GM18867 (cell line): ENCODE measurements around the gene BRCA2.

Experiments
- ATAC-seq: cut with Tn5 transposase; IDR thresholded peaks from one replicate; pipeline ENCODE4 v1.9.1; 2021; ENCODE audit warnings: mild to moderate bottlenecking, moderate library complexity; ENCODE audit not compliant: unreplicated experiment

The BRCA2 gene

DNA sequence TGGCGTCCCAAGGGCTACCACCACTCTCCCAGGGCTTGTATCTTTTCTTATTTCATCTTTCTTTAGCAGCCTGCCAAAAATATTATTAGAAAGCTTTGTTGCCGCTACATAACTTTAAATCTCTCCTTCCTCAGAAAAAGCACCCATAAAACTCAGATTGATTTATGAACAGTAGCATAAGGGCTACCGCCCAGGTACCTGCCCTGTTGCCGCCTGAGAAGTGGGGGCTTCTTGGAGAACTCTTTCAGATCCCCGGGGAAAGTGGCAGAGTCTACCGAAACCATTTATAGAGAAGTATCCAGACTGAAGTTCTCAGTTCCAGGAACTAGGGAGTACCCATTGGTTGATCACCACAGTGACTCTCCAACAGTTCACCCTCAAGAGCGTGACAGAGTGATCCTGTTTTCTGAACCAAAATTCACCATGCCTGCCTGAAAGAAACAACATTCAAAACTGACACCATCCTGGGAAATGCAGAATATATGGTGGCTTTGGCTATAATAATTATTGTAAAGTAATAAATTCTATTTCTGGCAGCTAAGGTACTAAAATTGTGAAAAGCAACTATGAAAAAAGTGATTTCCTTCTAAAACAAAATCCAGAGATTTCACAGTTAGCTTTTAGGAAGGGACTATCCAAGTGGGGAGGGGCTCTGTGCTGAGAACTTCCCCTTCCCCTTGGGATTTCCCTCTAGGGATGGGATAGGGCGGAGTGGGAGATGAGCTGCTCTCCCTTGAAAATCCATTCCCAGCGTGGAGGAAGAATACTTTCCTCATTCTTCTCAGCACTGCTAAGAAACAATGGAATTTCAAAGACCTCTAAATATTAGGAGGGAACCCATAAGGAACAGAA is 113.5 kb downstream of the BRCA2 start:
- ATAC-seq, result no peak

DNA sequence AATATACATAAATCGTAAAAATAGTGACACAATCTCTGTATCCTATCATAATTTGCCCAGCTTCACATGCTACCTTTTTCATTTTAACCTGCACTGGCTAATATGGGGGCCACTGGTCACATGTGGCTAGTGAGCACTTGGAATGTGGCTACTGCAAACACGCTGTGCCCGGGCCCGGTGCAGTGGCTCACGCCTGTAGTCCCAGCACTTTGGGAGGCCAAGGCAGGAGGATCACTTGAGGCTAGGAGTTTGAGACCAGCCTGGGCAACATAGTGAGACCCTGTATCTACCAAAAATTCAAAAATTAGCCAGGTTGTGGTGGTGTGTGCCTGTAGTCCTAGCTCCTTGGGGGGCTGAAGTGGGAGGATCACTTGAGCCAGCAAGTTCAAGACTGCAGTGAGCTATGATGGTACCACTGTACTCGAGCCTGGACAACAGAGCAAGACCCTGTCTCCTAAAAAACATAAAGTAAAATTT is 114.2 kb downstream of the BRCA2 start:
- ATAC-seq, result no peak

DNA sequence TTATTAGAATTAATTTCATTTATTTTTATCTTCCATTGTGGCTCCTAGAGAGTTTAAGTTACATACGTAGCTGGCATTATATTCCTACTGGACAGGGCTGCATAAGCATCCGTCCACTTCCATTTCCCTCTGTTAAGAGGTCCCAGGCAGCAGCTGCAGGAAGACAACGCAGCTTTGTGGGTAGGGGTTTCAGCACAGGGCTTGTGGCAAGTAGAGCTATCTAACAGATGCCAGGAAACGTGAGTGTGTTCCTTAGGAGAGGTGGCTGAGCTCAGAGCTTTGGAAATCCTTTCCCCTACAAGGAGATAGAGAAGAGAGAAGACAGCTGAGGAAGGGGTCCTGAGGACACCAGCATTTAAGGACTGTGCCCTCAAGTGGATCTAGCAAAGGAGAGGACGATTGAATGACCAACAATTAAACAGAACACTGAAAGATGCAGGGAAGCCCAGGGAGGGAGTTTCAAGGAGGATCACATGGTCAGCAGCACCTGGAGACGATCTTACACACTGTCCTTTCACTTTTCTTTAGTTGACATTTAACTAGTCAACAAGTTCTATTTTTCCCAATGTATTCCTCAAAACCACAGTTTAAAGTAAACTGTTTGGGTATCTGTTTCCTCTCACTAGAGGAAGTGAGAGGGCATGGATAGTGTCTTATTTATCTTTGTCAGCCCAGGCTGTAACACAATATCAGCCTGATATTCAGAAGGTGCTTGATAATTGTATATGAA is 114.9 kb downstream of the BRCA2 start:
- ATAC-seq, result no peak

DNA sequence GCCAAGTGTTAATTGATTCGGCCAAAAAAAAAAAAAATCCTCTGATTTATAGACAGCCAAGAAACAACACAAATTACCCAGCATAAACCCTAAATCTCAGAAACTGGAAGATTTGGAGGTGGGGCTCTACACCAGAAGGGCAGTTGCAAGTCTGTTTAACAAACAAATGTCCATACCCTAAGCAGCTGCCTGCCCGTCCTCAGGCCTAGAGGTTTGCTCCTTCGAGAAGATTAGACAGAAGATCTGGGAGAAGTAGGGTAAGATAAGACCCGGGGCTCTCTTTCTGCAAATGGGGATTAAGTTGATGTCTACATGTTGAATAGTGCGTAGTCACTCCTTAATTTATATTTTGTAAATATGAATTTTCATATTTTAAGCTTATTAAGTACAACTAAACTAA is 116.1 kb downstream of the BRCA2 start:
- no peak for ATAC-seq

DNA sequence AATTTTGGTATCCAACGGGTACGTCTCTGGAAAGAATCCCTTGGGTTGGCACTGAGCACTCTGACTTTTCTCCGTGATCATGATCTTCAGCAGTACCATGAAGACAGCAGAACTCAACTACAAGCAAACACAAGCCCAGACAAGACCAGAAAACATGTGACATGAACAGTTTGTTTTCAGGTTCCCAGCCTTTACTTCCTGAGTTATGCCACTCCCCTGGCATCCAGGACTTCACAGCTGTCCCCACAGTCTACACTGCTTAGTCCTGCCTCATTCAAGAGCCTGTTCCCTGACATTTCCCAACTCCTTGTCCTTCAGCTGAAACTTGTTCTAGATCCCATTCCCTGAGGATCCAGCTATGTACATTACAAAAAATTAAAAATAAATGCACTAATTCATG is 117.5 kb downstream of the BRCA2 start:
- ATAC-seq, result no peak

DNA sequence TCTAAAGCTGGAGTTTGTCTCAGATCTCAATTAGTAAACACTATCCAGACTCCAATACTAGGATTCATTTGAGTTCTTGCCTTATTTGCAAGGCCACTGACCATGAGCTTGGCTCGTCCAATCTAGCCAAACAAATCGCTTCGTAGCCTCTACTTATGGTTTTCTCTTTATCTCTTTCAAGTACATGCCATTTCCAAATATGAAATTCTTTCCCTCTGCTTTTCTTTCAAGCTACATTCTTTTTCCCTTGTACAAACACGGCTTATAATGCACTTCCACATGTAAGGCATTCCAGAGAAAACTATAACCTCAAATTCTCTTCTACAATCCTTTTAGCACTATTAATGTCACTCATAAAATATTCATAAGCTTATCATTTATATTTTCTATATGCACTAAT is 123.6 kb downstream of the BRCA2 start:
- ATAC-seq, result no peak

DNA sequence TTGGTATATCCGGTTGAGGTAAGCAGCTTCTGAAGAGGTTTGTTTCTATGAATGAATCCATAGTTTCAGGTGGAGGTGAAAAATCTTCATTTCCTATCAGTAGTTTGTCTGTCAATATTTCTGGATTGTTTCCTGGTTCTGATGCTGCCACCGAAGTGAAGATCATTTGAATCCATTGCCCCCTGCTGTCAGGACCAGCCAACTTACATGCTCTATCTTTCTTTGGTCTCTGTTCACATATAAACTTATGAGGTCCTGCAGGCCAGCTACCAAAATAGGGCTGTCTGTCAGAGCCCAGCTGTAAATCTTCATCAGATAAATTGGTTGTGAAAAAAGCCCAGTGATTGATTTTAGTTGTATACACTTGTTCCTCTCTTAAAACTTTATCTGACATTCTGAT is 127.8 kb downstream of the BRCA2 start:
- ATAC-seq, result peak; percentile 66

DNA sequence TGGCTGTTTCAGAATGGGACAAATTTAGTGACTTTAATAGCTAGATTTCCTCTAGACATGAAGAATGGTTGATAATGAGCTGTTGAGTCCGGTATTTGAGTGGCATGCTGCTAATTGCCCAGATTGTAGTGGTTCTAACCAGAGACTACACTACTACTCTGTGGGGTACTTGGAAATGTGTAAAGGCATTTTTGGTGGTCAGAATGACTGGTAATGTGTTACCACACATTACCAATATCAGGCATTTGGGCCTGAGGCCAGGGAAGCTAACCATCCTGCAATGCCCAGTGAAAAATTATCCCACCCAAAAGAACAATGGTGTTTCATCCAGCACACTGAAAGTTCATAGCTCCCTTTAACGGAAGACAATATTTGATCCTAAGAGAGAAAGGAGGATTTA is 130.2 kb downstream of the BRCA2 start:
- ATAC-seq, result no peak

DNA sequence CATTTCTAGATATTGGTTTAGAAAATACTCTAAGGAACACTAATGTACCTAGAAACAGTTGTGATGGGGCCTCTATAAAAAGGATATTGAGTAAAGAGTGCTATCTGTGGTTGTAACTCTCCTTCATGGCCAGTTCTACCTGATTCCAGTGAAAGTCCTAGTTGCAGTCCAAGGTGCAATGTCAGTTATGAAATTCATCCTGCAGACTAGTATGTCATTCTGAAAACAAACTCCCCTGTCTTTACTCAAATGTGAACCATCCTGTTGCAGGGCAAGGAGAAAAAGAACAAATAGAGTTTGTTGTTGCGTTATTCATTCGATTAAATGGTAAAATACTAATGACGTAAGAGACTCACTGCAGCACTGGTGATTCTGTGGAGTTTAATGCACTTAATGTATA is 130.9 kb downstream of the BRCA2 start:
- ATAC-seq, result no peak

DNA sequence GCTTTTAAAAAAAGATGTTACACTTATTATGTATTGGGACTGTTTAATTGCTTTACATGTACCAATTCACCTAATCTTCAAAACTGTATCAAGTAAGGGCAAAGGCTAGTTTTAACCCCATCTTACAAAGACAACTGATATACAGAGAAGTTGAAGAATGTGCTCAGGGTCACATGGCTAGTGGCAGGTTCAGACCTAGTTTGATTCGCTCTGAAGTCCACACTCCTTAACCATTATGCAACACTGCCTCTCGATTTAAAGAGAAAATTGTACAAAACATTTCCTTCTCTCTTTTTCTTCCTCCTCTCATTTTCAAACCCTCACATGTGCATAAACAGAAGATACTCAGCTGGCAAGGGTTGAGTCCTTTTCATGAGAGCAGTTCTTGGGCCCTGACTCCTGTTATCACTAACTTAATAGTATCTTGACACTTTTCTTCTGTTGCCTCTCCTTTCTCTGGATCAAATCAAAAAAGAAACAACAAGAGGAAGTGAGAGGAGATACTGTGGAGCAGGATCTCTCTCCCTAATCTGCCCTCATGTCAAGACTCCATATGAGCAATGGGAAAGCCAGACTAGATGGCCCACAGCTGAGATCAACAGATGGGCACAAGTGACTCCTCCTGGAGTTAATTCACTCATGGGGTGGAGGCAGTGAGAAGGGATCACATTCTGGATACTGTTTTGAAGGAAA is 131.6 kb downstream of the BRCA2 start:
- no peak for ATAC-seq

DNA sequence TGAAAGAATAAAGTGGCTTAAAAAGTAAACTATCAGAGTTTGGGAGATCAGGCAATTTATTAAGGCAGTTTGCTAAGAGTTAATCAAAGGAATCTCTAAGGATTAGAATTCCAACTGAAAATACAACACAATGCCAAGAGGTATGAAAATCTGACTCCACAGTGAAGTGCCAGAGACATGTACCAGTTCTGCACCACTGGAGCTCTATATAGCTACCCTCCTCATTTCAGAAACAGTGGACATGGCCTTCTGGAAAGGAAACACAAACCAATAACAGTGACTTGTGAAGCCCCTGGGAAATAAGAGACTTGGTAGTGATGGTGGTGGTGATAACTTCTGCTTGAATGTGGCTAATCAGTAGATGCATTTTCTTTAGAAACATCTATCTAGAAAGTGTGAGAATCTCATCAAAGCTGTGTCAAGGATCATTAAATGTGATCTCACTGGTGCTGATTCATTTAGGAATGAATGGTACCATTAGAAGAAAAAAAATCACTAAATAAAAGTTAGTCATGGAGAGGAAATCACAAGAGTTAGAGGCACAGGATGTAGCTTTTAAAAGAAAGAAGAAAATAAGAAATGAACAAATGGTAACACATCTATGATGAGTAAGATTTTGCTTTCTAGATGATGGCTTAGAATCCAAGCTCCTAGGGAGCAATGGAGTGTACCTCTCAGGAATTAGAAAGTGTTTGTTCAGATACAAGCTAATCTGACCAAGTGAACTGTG is 132.8 kb downstream of the BRCA2 start:
- no peak for ATAC-seq

DNA sequence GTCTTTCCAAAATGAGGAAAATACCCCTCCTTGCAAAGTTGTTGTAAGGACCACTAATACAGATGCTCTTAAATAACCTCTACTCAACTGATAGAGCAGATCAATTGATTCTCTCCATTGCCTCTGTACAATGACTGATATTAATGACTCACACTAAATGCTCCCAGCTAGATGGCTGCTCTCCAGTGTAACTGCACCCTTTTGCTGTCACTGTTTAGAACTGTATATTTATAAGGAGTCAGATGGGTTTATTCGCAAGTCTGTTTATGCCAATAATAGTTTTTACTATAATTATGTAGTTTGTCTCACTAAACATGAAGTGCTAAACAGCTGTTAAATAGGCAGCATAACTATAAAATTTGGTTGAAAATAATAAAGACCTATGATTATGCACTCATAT is 133.7 kb downstream of the BRCA2 start:
- ATAC-seq, result no peak
